SJCRH30 (cell line): ENCODE measurements around the gene MPC2. TPM values are rescaled to one million over a fixed set of nuclear protein-coding genes. Genes with fewer than 3 reads are reported as not detected.

Experiments used
- DNase-seq, 2 experiments: peaks; one replicate each; pipeline ENCODE4 v3.0.0-alpha.2; 2015 to 2020
- H3K27ac ChIP-seq: fragments of 250-450 bp; sonication (Bioruptor Pico); 2 replicates; pipeline ENCODE4 v1.5.1; 2020; ENCODE audit warnings: mild to moderate bottlenecking, moderate library complexity
- H3K27me3 ChIP-seq: fragments of 250-450 bp; sonication (Bioruptor Pico); 2 replicates; pipeline ENCODE4 v1.5.1; 2020; ENCODE audit warnings: mild to moderate bottlenecking, moderate library complexity
- H3K36me3 ChIP-seq: fragments of 250-450 bp; sonication (Bioruptor Pico); 2 replicates; pipeline ENCODE4 v1.5.1; 2020; ENCODE audit warnings: mild to moderate bottlenecking, moderate library complexity
- H3K4me1 ChIP-seq: fragments of 250-450 bp; sonication (Bioruptor Pico); 2 replicates; pipeline ENCODE4 v1.5.1; 2020; ENCODE audit warnings: mild to moderate bottlenecking, moderate library complexity
- H3K4me3 ChIP-seq: fragments of 250-450 bp; sonication (Bioruptor Pico); 2 replicates; pipeline ENCODE4 v1.5.1; 2020; ENCODE audit warnings: mild to moderate bottlenecking, moderate library complexity
- H3K9me3 ChIP-seq: fragments of 250-450 bp; sonication (Bioruptor Pico); replicated peaks from 2 replicates; pipeline ENCODE4 v1.5.1; 2020; ENCODE audit warnings: mild to moderate bottlenecking, moderate library complexity
- total RNA-seq: library from RNA; depleted of rRNA; stranded (reverse); fragments of >200 nt; shearing (Covaris generic); gene quantifications from 2 replicates; pipeline ENCODE4 v1.2.3, GENCODE V29; 2014

The MPC2 gene
- total RNA-seq, 1 experiment from 2014 or later = 41.2 TPM

DNA sequence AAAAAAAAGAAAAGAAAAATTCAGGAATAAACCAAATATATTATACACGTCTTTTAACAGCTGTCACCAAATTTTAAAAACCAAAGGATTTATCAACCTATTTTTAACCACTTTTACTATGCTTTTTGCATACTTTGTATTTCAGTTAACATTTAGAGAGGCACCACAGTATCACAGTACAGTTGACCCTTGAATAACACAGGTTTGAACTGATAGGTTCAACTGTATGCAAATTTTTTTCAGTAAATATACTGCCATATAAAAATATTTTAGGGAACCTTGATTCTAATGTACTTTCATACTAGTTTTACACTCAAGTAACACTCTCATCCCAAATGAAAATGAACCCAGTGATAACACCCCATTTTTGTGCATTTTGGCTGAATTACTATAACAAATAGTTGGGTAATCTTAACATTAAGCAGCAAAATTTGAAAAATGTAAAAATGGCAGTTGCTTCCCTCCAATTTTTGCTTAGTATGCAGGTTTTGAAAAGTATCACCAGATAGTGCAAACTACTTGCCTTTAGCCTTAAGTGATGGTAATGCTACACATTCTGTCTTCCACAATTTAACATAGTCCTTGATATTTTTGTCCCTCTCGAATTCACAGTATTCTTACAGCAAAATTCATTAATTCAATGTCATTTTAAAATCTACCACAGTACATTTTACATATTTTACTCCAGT lies 12.2 kb downstream of the MPC2 start:
- no peak overlapping the region for H3K27ac ChIP-seq
- no peaks in the 10 kb centered on the region for H3K4me1 ChIP-seq
- H3K27me3 ChIP-seq = no peaks in the 10 kb centered on the region
- no peak for DNase-seq
- no peak overlapping the region for H3K4me3 ChIP-seq
- 0 out of 2 replicates have a peak, but pooled peaks cover 3% of the 10 kb centered on the region for H3K36me3 ChIP-seq
- H3K9me3 ChIP-seq = no peaks in the 10 kb centered on the region

DNA sequence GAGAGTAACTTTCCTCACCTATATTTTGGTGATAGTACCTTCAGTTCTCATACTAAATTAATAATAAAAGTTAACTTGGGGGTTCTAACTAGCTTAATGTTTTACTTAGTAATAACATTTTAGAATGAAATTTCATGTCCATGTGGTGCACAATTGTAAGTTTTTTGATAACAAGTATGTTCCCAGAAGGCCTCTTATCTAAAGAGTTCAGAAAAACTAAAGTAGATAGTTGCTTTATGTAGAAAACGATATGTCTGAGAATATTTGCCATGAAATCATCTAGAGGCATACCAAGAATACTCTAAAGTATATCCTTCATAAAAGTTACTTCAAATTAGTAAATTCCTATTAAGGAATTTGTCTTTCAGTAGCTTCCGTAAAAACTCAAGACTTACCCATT lies 12.8 kb downstream of the MPC2 start:
- Histone ChIP-seq H3K9me3 (no peaks in the 10 kb centered on the region), H3K27ac (no peak overlapping the region), H3K4me3 (no peak overlapping the region), H3K36me3 (0 out of 2 replicates have a peak, but pooled peaks cover 3% of the 10 kb centered on the region), H3K4me1 (no peaks in the 10 kb centered on the region), H3K27me3 (no peaks in the 10 kb centered on the region)
- DNase-seq = no peak

DNA sequence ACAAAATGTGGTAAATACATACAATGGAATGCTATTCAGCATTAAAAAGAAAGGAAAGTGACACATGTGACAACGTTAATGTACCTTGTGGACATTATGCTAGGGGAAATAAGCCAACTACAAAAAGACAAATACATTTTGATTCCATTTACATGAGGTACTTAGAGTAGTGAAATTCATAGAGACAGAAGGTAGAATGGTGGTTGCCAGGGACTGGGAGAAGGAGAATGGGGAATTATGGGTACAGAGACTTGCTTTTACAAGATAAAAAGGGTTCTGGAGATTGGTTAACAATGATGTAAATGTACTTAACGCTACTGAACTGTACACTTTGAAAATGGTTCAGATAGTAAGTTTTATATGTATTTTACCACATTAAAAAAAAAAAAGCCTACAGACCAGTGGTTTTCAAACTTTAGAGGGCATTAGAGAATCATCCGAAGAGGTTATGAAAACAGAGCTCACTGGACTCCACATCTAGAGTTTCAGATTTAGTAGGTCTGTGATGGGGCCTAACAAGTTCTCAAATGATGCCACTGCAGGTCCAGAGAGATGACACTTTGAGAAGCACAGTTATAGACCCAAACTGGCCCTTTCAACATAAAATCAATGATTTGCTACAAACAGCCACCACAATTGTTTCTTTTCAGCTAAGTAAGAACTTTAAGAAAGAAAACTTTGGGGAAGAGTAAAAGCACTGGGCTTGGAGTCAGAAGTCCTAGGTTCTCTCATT lies 13.4 kb downstream of the MPC2 start:
- H3K9me3 ChIP-seq = no peaks in the 10 kb centered on the region
- DNase-seq = no peak
- no peak overlapping the region for H3K27ac ChIP-seq
- H3K4me3 ChIP-seq = no peak overlapping the region
- 0 out of 2 replicates have a peak, but pooled peaks cover 3% of the 10 kb centered on the region for H3K36me3 ChIP-seq
- H3K4me1 ChIP-seq = no peaks in the 10 kb centered on the region
- H3K27me3 ChIP-seq = no peaks in the 10 kb centered on the region

DNA sequence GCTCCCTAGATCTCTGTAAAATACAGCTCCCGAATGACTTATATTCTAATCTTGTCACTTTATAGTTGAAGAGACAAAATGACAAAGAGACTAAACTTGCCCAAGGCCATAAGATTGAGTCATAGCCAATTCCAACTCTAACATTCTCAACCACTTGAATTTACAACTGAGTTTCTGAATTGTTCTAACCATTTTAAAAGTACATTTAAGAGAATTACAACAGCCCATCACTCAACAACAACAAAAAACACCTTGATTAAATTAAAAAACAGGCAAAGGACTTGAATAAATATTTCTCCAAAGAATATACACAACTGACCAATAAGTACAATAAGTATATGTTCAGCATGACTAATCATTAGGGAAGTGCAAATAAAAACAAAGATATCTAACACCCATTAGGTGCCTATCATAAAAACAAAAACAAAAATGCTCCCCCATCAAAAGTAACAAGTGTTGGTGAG lies 14.2 kb downstream of the MPC2 start:
- DNase-seq = no peak
- H3K9me3 ChIP-seq = no peaks in the 10 kb centered on the region
- H3K4me3 ChIP-seq = no peak overlapping the region
- 0 out of 2 replicates have a peak, but pooled peaks cover 5% of the 10 kb centered on the region for H3K36me3 ChIP-seq
- no peaks in the 10 kb centered on the region for H3K4me1 ChIP-seq
- H3K27ac ChIP-seq = no peak overlapping the region
- H3K27me3 ChIP-seq = no peaks in the 10 kb centered on the region

DNA sequence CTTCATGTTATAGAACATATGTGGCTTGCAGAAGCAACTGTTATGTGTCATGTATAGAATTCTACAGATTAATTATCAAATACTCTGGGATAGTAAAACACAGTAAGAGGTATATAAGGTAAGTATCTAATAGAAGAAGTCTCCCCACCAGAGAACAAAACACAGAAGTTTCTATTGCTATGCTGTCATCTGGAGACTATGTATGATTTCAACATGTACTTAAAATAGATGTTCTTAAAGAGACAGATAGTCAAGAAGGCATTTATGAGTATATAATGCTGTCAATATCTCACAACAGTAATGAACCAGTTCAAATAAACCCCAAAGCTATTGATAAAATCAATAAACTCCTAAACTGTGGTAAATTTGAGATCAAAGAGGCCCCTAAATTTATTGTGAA lies 14.8 kb downstream of the MPC2 start:
- Histone ChIP-seq H3K4me1 (no peaks in the 10 kb centered on the region), H3K27me3 (no peaks in the 10 kb centered on the region), H3K4me3 (no peak overlapping the region), H3K9me3 (no peaks in the 10 kb centered on the region), H3K36me3 (0 out of 2 replicates have a peak, but pooled peaks cover 5% of the 10 kb centered on the region), H3K27ac (no peak overlapping the region)
- DNase-seq = no peak

DNA sequence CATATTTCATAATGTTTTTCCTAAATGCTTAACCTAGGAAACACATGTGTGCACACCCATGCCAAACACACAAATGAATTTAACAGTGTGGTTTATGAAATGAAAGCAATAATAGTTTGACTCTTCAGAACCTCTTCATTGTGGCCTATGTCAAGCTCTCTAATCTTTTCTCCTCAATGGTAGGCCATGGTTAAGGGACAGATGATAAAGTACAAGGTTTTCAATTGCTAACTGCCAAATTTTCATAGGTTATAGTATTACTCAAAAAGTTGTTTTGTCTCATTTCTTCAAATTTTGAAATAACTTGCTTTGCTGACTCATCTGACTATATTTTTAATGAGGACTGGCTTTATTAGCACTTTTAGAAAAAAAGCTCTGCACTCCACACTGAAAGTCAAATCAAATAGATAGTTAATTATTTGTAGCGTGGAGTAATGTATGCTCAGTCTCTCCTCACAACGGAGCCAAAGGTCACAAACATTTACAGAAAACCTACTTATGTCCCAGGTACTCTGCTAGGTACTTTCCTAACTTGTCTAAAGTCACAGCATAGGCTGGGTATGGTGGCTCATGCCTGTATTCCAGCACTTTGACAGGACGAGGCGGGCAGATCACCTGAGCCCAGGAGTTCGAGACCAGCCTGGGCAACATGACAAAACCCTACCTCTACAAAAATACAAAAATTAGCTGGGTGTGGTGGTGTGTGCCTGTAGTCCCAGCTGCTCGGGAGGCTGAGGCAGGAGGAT lies 19.9 kb downstream of the MPC2 start:
- H3K27ac ChIP-seq = no peak overlapping the region
- H3K9me3 ChIP-seq = no peaks in the 10 kb centered on the region
- no peaks in the 10 kb centered on the region for H3K4me1 ChIP-seq
- H3K4me3 ChIP-seq = no peak overlapping the region
- no peak for DNase-seq
- H3K27me3 ChIP-seq = no peaks in the 10 kb centered on the region
- peaks cover 2% of the 10 kb centered on the region; the same call in 1 of the 2 replicates for H3K36me3 ChIP-seq

DNA sequence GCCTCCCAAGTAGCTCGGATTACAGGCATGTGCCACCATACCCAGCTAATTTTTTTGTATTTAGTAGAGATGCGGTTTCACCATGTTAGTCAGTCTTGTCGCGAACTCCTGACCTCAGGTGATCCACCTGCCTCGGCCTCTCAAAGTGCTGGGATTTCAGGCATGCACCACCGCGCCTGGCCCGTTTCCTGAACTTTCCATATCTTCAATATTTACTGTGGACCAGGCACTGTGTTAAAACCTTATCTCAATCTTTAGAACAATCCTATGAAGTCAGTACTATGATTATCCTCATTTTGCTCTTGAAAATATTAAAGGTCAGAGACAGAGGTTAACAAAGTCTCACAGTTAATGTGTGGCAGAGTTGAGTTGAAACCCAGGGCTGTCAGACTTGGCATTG lies 21.3 kb downstream of the MPC2 start:
- DNase-seq = no peak
- Histone ChIP-seq H3K4me1 (no peaks in the 10 kb centered on the region), H3K27ac (no peak overlapping the region), H3K27me3 (no peaks in the 10 kb centered on the region), H3K4me3 (no peak overlapping the region), H3K9me3 (0 out of 2 replicates have a peak, but pooled peaks cover under 1% of the 10 kb centered on the region), H3K36me3 (peaks cover 2% of the 10 kb centered on the region; the same call in 1 of the 2 replicates)

DNA sequence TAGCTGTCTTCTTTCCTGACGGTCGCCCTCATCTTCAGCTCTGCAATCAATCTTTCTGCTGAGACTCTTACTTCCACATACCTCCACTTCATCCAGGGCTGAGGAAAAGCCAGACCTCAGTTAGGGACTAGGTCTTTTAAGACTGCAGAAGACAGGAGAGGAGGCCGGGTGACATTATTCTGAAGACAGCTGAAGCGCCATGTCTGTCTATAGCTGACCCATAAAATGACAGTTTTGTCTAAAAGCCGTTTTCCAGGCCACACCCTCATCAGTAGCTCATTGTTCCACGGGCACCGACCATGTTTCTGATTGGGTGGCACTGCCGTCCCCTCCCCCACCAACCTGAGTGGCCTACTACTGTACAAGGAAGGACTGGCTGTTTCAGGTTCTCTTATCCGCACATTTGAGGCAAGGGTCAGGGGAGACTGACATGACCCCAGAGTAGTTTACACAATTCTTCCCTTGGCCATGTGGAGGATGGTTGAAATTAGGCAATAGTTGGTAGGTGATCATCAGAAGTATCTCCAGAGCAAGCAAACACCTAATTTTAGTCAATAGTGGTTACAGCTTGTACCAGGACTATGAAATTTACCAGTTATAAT lies 22.9 kb downstream of the MPC2 start, which contains the start of gene ADCY10:
Gene ADCY10, minus strand, starts transcription at position 240 of the 602 bp plus-strand sequence. CDS start 8,994 bp downstream, outside the sequence.
- Histone ChIP-seq H3K27me3 (no peaks in the 10 kb centered on the region), H3K4me1 (no peaks in the 10 kb centered on the region), H3K9me3 (0 out of 2 replicates have a peak, but pooled peaks cover 3% of the 10 kb centered on the region)

DNA sequence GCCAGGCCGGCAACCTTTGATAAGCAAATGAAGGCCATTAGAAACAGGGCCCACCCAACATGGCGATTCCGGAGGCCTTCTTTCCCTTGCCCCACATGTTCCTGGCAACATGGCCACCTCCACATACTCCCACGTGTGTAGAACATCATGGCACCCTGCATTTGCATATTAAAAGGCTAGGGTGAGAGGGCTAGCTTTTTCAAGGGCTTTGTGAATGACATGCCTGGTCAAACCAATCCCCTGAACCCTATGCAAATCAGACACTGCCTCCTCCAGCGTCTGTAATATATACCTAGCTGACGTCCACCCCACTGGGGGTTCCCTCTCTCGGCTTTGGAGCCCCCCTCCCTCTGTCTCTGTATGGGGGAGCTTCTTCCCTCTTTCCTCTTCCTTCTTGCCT lies 24.6 kb downstream of the MPC2 start:
- Histone ChIP-seq H3K27me3 (no peaks in the 10 kb centered on the region), H3K36me3 (no peaks in the 10 kb centered on the region; the same call in 1 of the 2 replicates)

More for the DNA sequence above, 22.9 kb downstream of the MPC2 start, which contains the start of gene ADCY10:
- DNase-seq = no peak
- no peak within 1 kb of the TSS for H3K4me3 ChIP-seq
- peaks cover 2% of the 10 kb centered on the region; the same call in 1 of the 2 replicates for H3K36me3 ChIP-seq
- no peak within 1 kb of the TSS for H3K27ac ChIP-seq

DNA sequence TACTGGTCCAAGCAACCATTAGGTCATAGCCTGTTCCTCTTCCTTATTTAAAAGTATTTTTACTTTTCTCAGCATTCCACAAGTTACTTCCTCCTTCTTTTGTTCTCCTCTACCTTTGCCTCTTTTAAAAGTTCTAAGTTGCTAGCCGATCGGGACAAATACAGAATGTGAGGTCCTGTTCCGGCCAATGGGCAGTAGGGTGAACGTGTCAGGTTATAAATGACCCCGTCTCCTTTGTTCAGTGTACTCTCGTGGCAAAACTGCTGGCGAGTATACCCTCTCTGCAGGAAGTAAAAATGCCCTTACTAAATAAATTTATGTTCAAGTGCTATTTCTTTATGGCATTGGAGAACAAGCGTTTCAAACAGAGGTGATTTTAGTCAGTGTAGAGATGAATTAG lies 25.5 kb downstream of the MPC2 start:
- Histone ChIP-seq H3K4me1 (no peaks in the 10 kb centered on the region), H3K27ac (no peak overlapping the region), H3K4me3 (no peak overlapping the region), H3K27me3 (no peaks in the 10 kb centered on the region), H3K36me3 (no peaks in the 10 kb centered on the region; the same call in 1 of the 2 replicates), H3K9me3 (0 out of 2 replicates have a peak, but pooled peaks cover 3% of the 10 kb centered on the region)
- no peak for DNase-seq

More for the DNA sequence above, 24.6 kb downstream of the MPC2 start:
- Histone ChIP-seq H3K27ac (no peak overlapping the region), H3K4me1 (no peaks in the 10 kb centered on the region), H3K4me3 (no peak overlapping the region), H3K9me3 (0 out of 2 replicates have a peak, but pooled peaks cover 3% of the 10 kb centered on the region)
- no peak for DNase-seq

DNA sequence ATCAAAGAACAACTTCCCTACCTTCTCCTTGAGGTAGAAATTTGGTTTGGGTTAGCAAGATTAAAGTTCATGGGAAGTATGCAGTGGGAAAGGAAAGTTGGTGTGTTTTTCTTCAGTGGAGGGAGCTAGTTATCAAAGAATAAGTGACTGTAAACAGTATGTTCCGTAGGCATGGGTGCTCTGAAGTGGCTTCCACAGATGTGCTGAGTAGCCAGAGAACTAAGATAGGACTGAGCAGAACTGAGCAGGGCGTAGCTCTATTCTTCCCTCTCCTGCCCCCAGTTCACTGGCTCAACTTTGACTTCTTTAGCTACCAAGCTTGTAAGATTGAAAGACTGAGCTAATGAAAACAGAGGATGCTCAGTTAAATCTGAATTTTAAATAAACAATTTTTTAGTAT lies 26.3 kb downstream of the MPC2 start:
- H3K27ac ChIP-seq = no peak overlapping the region

DNA sequence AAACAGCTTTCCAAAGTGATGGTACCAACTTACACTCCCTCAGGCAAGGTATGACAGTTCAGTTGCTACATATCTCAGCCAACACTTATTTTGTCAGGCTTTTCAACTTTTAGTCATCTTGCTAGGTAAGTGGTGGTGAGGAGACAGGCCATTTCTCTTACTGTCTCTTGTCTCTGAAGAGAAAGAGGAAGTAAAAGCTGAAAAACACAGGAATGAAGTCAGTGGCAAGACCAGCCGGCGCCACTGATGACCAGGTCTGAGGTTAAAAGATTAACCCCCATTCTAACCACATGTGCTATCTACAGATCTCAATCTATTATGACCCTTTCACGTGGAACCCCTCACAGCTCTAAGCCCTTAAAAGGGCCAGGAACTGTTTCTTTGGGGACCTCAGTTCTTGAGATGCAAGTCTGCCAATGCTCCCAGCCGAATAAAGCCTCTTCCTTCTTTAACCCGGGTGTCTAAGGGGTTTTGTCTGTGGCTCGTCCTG lies 27.1 kb downstream of the MPC2 start:
- no peaks in the 10 kb centered on the region for H3K27me3 ChIP-seq
- H3K9me3 ChIP-seq = 0 out of 2 replicates have a peak, but pooled peaks cover 3% of the 10 kb centered on the region
- DNase-seq = no peak
- H3K4me3 ChIP-seq = no peak overlapping the region
- no peak overlapping the region for H3K27ac ChIP-seq
- H3K36me3 ChIP-seq = no peaks in the 10 kb centered on the region
- H3K4me1 ChIP-seq = peaks cover 13% of the 10 kb centered on the region

More for the DNA sequence above, 26.3 kb downstream of the MPC2 start:
- Histone ChIP-seq H3K4me3 (no peak overlapping the region), H3K36me3 (no peaks in the 10 kb centered on the region), H3K9me3 (0 out of 2 replicates have a peak, but pooled peaks cover 3% of the 10 kb centered on the region), H3K4me1 (peaks cover 5% of the 10 kb centered on the region), H3K27me3 (no peaks in the 10 kb centered on the region)
- DNase-seq = no peak

DNA sequence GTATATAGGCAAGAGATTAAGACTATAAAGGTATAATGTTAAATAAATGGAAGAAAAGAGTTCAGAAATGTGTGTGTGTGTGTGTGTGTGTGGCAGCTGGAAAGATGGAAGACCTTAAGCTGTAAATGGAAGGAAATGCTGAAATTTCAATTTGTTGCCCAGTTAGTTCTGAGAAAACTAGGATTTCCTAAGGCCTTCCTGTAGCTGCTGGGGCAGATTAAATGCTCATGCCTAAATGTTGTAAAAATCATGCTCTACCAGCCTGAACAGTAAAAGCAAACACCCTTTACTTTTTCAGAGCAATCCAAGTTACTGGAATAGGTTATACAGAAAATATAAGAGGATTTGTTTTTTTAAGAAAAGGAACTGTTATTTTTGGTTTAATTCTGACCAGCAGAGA lies 31.2 kb downstream of the MPC2 start:
- no peak for DNase-seq
- Histone ChIP-seq H3K27me3 (no peaks in the 10 kb centered on the region), H3K27ac (peak overlapping the region; percentile 71), H3K4me1 (peaks cover 19% of the 10 kb centered on the region), H3K9me3 (0 out of 2 replicates have a peak, but pooled peaks cover 3% of the 10 kb centered on the region), H3K36me3 (no peaks in the 10 kb centered on the region), H3K4me3 (no peak overlapping the region)

DNA sequence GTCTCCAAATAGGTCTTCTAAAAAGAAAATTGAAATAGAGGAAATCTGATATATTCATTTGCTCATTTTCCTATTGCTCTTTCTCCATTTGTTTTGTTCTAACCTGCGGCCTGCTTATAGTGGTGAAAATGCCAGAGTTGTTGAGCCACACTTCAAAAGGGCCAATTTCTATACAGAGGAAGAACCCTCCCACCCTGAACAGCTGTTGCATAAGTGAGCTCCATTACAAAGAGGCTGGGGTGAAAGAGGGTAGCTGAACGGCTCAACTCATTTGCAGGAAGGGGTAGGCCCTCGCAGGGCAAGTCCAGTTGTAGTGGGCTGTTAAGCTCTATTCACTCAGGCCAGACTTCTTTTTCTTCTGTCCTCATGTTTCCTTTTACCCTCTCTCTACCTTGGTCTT lies 31.7 kb downstream of the MPC2 start:
- peak; percentile 84 to 91 for DNase-seq

More for the DNA sequence above, 31.7 kb downstream of the MPC2 start:
- no peaks in the 10 kb centered on the region for H3K27me3 ChIP-seq
- 0 out of 2 replicates have a peak overlapping the region, but pooled peaks have one; percentile 9 for H3K4me3 ChIP-seq
- H3K4me1 ChIP-seq = peaks cover 19% of the 10 kb centered on the region
- H3K9me3 ChIP-seq = no peaks in the 10 kb centered on the region
- peak overlapping the region; percentile 71 for H3K27ac ChIP-seq
- no peaks in the 10 kb centered on the region for H3K36me3 ChIP-seq
